ENCODE results near the gene UQCRHL. TPM values are rescaled to one million over a fixed set of nuclear protein-coding genes. Genes with fewer than 3 reads are reported as not detected.

UQCRHL gene
- total RNA-seq = 1.9 and 2.7 TPM in 2 replicates

GRCh38 chr1:15807549-15807948, at the start of gene UQCRHL:
UQCRHL (minus strand) TSS chr1:15807649; CDS start chr1:15807649, 0 bp downstream.

GRCh38 chr1:15847100-15847892, 39.8 kb upstream of the UQCRHL start, which contains the start of gene SPEN:
SPEN (plus strand) TSS chr1:15847707; CDS start chr1:15848068, 361 bp downstream.

GRCh38 chr1:15758343-15758931, 49.0 kb downstream of the UQCRHL start, which contains the start of gene FBLIM1:
FBLIM1 (plus strand) TSS chr1:15758795; CDS start chr1:15764984, 6,189 bp downstream.

Other genes with a start within 250 kb of the UQCRHL start
- gene AGMAT, start 222.6 kb downstream of the UQCRHL start, total RNA-seq = 0.16 and 0.36 TPM in 2 replicates
- gene DDI2, start 190.2 kb downstream of the UQCRHL start, total RNA-seq = 6.6 and 7.8 TPM in 2 replicates
- gene PLEKHM2, start 123.3 kb downstream of the UQCRHL start, total RNA-seq = 27.3 and 48.0 TPM in 2 replicates
- gene SLC25A34, start 71.4 kb downstream of the UQCRHL start, total RNA-seq = 0.32 and 0.54 TPM in 2 replicates
- not detected in 2 replicates for gene TMEM82, start 65.2 kb downstream of the UQCRHL start, total RNA-seq
- gene FBLIM1, start 48.9 kb downstream of the UQCRHL start, total RNA-seq = 149 and 191 TPM in 2 replicates
- 8.7 and 15.4 TPM in 2 replicates for gene SPEN, start 40.1 kb upstream of the UQCRHL start, total RNA-seq
- gene ZBTB17, start 168.5 kb upstream of the UQCRHL start, total RNA-seq = 13.7 and 16.5 TPM in 2 replicates
- not detected in 2 replicates for gene SRARP, start 196.6 kb upstream of the UQCRHL start, total RNA-seq
- 0.81 and 5.2 TPM in 2 replicates for gene HSPB7, start 210.4 kb upstream of the UQCRHL start, total RNA-seq
- not detected in 2 replicates for gene CLCNKA, start 214.4 kb upstream of the UQCRHL start, total RNA-seq
- under 0.01 TPM in 1 of 2 replicates, not detected in the other for gene CLCNKB, start 236.1 kb upstream of the UQCRHL start, total RNA-seq